WTC11 (cell line): Measurements from ENCODE around the gene CPNE4.

Experiments used
- ETV6 ChIP-seq: sonication (generic); formaldehyde crosslinking; IDR thresholded peaks from 2 replicates; pipeline ENCODE4 v1.8.1; 2022; ENCODE audit warnings: mild to moderate bottlenecking, missing genetic modification reagents
- JUN ChIP-seq: sonication (generic); formaldehyde crosslinking; IDR thresholded peaks from 2 replicates; pipeline ENCODE4 v1.8.0; 2023; ENCODE audit warnings: mild to moderate bottlenecking, missing genetic modification reagents
- NFYB ChIP-seq: sonication (generic); formaldehyde crosslinking; conservative IDR thresholded peaks from 2 replicates; pipeline ENCODE4 v1.8.0; 2022; ENCODE audit warnings: low read depth, missing genetic modification reagents
- NR2C2 ChIP-seq: sonication (generic); formaldehyde crosslinking; IDR thresholded peaks from 2 replicates; pipeline ENCODE4 v1.8.0; 2022; ENCODE audit warnings: mild to moderate bottlenecking, missing genetic modification reagents
- NR3C1 ChIP-seq: sonication (generic); formaldehyde crosslinking; conservative IDR thresholded peaks from 2 replicates; pipeline ENCODE4 v1.8.1; 2023; ENCODE audit warnings: low read depth, mild to moderate bottlenecking, missing genetic modification reagents
- ZNF121 ChIP-seq: sonication (generic); formaldehyde crosslinking; IDR thresholded peaks from 2 replicates; pipeline ENCODE4 v1.8.0; 2023; ENCODE audit warnings: missing genetic modification reagents
- TF ChIP-seq, protein P1 (sequence below): sonication (generic); formaldehyde crosslinking; IDR thresholded peaks from 2 replicates; pipeline ENCODE4 v1.8.0; 2023; ENCODE audit warnings: missing genetic modification reagents, mild to moderate bottlenecking, borderline replicate concordance
- TF ChIP-seq, protein P2 (sequence below): fragments of 200-600 bp; IDR thresholded peaks from 2 replicates; pipeline ENCODE4 v1.8.0; 2022; ENCODE audit warnings: antibody characterized with exemption
- TF ChIP-seq, protein P3 (sequence below): fragments of 250-450 bp; sonication (Bioruptor Pico); conservative IDR thresholded peaks from 2 replicates; pipeline ENCODE4 v1.9.0; 2021; ENCODE audit warnings: mild to moderate bottlenecking
- TF ChIP-seq, protein P4 (sequence below): fragments of 250-450 bp; sonication (Bioruptor Pico); IDR thresholded peaks from 2 replicates; pipeline ENCODE4 v1.9.0; 2021; ENCODE audit warnings: moderate library complexity, mild to moderate bottlenecking, inconsistent platforms, borderline replicate concordance

DNA sequence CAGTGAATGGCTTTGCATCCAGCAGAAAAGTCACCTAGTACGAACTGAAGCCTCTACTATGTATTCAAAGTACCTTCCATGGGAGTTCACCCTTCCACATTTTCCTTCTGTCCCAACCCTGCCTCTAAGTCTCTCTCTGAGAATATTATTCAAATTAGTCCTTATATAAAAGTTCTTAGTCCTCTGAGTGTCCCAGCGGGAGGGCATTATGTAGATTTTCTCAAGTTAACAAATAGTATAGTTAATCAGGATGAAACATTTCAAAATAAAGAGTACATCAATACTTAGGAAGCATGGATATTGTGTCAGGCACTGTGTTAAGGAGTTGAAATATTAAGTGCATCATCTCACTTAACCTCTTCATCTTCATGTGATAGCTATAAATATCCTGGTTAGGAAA is 223.3 kb downstream of the CPNE4 start:
- TF ChIP-seq, protein P1, sequence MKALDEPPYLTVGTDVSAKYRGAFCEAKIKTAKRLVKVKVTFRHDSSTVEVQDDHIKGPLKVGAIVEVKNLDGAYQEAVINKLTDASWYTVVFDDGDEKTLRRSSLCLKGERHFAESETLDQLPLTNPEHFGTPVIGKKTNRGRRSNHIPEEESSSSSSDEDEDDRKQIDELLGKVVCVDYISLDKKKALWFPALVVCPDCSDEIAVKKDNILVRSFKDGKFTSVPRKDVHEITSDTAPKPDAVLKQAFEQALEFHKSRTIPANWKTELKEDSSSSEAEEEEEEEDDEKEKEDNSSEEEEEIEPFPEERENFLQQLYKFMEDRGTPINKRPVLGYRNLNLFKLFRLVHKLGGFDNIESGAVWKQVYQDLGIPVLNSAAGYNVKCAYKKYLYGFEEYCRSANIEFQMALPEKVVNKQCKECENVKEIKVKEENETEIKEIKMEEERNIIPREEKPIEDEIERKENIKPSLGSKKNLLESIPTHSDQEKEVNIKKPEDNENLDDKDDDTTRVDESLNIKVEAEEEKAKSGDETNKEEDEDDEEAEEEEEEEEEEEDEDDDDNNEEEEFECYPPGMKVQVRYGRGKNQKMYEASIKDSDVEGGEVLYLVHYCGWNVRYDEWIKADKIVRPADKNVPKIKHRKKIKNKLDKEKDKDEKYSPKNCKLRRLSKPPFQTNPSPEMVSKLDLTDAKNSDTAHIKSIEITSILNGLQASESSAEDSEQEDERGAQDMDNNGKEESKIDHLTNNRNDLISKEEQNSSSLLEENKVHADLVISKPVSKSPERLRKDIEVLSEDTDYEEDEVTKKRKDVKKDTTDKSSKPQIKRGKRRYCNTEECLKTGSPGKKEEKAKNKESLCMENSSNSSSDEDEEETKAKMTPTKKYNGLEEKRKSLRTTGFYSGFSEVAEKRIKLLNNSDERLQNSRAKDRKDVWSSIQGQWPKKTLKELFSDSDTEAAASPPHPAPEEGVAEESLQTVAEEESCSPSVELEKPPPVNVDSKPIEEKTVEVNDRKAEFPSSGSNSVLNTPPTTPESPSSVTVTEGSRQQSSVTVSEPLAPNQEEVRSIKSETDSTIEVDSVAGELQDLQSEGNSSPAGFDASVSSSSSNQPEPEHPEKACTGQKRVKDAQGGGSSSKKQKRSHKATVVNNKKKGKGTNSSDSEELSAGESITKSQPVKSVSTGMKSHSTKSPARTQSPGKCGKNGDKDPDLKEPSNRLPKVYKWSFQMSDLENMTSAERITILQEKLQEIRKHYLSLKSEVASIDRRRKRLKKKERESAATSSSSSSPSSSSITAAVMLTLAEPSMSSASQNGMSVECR (CRISPR knock-in tag), result no peak
- TF ChIP-seq NFYB (CRISPR knock-in tag) (no peak), ZNF121 (CRISPR knock-in tag) (no peak), ETV6 (no peak), NR3C1 (CRISPR knock-in tag) (no peak), JUN (no peak), NR2C2 (CRISPR knock-in tag) (no peak)
- TF ChIP-seq, protein P2, sequence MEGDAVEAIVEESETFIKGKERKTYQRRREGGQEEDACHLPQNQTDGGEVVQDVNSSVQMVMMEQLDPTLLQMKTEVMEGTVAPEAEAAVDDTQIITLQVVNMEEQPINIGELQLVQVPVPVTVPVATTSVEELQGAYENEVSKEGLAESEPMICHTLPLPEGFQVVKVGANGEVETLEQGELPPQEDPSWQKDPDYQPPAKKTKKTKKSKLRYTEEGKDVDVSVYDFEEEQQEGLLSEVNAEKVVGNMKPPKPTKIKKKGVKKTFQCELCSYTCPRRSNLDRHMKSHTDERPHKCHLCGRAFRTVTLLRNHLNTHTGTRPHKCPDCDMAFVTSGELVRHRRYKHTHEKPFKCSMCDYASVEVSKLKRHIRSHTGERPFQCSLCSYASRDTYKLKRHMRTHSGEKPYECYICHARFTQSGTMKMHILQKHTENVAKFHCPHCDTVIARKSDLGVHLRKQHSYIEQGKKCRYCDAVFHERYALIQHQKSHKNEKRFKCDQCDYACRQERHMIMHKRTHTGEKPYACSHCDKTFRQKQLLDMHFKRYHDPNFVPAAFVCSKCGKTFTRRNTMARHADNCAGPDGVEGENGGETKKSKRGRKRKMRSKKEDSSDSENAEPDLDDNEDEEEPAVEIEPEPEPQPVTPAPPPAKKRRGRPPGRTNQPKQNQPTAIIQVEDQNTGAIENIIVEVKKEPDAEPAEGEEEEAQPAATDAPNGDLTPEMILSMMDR, result no peak
- TF ChIP-seq, protein P3, sequence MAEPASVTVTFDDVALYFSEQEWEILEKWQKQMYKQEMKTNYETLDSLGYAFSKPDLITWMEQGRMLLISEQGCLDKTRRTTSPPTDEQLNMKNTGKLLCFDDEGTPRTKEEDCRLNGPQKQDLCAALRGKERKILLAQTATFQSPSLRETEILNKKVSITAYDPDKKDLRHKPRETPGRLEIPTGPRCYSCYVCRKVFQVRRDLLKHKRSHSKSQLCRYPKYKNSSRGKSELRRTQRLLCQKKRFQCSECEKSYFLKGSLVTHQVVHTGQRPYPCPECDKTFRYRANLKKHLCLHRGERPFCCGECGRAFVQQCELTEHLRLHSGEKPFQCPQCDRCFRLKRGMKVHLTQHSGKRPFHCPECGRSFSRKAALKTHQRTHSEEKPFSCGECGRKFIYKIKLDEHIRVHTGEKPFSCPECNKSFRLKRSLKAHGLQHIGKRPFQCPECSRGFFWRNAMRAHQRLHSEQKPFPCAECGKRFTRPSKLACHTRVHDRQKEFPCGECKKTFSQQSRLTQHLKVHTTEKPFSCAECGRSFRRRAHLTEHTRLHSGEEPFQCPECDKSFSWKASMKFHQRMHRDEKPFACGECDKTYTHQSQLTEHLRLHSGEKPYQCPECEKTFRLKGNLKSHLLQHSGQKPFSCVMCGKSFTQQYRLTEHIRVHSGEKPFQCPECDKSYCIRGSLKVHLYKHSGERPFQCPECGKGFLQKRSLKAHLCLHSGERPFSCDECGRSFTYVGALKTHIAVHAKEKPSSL (CRISPR knock-in tag), result no peak
- TF ChIP-seq, protein P4, sequence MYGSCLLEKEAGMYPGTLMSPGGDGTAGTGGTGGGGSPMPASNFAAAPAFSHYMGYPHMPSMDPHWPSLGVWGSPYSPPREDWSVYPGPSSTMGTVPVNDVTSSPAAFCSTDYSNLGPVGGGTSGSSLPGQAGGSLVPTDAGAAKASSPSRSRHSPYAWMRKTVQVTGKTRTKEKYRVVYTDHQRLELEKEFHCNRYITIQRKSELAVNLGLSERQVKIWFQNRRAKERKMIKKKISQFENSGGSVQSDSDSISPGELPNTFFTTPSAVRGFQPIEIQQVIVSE (CRISPR knock-in tag), result no peak
